HG02981 (cell line): ENCODE results near the gene HADHA.
"Not testable (repeated sequence)": the region's sequence is repeated elsewhere in the genome, so short reads cannot be mapped to it uniquely, and the experiment has no call there.

Source experiments
- ATAC-seq: cut with Tn5 transposase; IDR thresholded peaks from one replicate; pipeline ENCODE4 v1.9.1; 2021; ENCODE audit warnings: mild to moderate bottlenecking, moderate library complexity; ENCODE audit not compliant: unreplicated experiment

The HADHA gene

GRCh38 chr2:26244309-26245230 is at the start of gene HADHA, which contains the start of gene HADHB:
Gene HADHA (minus strand): TSS chr2:26244632. CDS start chr2:26244596, 36 bp downstream.
Gene HADHB (plus strand): TSS chr2:26244939. CDS start chr2:26254255, 9,316 bp downstream.
- peak; percentile 69 for ATAC-seq

GRCh38 chr2:26292646-26293045 is 48.2 kb upstream of the HADHA start:
- no peak for ATAC-seq

DNA sequence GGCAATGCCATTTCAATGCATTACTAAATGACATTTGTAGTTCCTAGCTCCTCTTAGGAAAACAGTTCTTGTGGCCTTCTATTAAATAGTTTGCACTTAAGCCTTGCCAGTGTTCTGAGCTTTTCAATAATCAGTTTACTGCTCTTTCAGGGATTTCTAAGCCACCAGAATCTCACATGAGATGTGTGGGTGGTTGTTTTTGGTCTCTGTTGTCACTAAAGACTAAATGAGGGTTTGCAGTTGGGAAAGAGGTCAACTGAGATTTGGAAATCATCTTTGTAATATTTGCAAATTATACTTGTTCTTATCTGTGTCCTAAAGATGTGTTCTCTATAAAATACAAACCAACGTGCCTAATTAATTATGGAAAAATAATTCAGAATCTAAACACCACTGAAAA is 45.6 kb upstream of the HADHA start:
- ATAC-seq = no peak

- no peak for ATAC-seq
Measured at GRCh38 chr2:26285931-26286330, 41.5 kb upstream of the HADHA start.

GRCh38 chr2:26284132-26284531 is 39.7 kb upstream of the HADHA start:
- ATAC-seq = no peak

- no peak for ATAC-seq
Measured at GRCh38 chr2:26283606-26284005, 39.2 kb upstream of the HADHA start.

- no peak for ATAC-seq
Measured at GRCh38 chr2:26281226-26281625, 36.8 kb upstream of the HADHA start.

DNA sequence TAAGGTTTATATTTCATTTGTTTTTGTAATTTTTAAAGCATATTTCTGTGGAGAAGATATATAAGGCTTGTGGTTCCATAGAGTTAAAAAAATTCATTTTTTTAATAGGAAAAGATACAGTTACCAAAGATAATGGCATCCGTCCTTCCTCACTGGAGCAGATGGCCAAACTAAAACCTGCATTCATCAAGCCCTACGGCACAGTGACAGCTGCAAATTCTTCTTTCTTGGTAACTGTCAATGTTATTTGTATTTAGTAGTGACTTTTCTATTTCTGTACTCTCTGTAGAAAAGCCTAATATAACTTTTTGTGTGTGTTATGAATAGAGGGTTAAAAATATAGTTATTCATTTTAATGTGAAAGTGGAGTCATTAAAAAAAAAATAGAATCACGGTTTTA is 35.5 kb upstream of the HADHA start:
- no peak for ATAC-seq

DNA sequence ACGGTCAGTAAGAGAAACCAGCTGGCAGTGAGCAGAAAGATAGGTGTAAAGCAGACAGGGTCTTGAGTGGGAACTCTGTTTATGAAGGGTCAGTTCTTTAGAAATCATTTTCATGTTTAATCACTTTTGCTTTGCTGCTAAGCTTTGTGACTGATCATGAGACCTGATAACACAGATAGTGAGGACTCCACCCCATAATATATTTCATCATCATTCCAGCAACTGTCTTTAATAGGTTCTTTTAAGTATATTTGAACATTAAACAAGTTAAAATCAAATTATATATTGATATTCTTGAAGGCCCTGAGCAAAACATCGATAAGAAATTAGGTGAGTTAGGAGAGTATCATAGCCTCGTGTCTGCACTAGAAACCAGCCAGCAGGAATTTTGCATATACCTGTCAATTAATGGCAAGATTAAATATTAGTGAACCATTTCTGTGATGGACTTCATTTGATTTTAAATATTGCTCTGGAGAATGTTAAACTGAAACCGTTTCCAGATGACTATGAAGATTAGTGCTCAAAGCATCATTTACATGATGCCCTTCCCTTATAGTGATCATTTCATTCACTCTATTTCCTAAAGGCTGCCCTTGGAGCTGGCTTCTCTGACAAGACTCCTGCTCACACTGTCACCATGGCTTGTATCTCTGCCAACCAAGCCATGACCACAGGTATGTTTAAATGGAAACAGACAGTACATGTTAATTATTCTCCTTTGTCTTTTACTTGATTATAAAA is 32.2 kb upstream of the HADHA start:
- no peak for ATAC-seq

- ATAC-seq = no peak
Measured at GRCh38 chr2:26274058-26274613, 29.7 kb upstream of the HADHA start.

DNA sequence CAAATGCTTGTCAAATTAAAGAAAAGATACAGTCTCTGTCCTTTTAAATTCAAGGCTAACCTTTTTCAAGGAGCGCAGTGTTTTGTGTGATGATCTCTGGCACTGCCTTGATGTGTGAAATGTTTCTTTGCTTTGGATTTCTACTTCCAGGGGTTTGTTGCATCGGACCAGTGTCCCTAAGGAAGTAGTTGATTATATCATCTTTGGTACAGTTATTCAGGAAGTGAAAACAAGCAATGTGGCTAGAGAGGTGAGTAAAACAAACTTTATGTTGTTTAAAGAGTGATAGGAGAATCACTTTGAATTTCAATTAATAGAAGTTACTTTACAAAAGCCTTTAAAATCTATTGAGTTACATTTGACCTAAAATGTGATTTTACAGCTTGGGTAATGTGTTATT is 29.1 kb upstream of the HADHA start:
- ATAC-seq = no peak

GRCh38 chr2:26270373-26270772 is 25.9 kb upstream of the HADHA start:
- no peak for ATAC-seq

- ATAC-seq = no peak
Measured at GRCh38 chr2:26269571-26270158, 25.2 kb upstream of the HADHA start.

DNA sequence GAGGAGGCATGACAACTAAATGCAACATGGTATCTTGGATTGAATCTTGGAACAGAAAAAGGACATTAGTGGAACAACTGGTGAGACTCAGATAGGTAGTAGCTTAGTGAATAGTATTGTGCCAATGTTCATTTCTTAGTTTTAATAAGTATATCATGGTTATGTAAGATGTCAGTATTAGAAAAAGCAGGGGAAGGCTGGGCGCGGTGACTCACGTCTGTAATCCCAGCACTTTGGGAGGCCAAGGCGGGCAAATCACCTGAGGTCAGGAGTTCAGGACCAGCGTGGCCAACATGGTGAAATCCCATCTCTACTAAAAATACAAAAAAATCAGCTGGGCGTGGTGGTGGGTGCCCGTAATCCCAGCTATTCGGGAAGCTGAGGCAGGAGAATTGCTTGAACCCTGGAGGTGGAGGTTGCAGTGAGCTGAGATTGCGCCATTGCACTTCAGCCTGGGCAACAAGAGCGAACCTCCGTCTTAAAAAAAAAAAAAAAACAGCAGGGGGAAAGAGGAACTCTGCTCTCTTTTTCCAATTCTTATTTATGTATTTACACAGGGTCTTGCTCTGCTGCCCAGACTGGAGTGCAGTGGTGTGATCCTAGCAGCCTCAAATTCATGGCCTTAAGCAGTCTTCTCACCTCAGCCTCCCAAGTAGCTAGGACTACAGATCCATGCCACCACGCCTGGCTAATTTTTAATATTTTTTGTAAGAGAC is 24.4 kb upstream of the HADHA start:
- not testable (repeated sequence) for ATAC-seq

GRCh38 chr2:26268213-26268612 is 23.8 kb upstream of the HADHA start:
- no peak for ATAC-seq

DNA sequence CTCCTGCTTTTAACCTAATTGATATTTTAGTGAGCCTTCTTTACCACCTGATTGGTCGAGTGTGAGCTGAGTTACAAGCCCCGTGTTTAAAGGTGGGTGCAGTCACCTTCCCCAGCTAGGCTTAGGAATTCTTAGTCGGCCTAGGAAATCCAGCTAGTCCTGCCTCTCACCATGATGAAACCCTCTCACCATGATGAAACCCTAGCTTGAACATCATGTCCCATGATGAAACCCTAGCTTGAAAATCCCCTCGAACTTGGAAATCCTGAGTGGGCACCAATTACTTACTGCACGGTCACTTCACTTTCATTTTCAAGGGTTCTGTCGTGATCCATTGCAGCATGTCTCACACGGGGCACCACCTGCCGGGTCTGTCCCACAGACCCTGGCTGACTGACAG is 14.4 kb upstream of the HADHA start:
- not testable (repeated sequence) for ATAC-seq

DNA sequence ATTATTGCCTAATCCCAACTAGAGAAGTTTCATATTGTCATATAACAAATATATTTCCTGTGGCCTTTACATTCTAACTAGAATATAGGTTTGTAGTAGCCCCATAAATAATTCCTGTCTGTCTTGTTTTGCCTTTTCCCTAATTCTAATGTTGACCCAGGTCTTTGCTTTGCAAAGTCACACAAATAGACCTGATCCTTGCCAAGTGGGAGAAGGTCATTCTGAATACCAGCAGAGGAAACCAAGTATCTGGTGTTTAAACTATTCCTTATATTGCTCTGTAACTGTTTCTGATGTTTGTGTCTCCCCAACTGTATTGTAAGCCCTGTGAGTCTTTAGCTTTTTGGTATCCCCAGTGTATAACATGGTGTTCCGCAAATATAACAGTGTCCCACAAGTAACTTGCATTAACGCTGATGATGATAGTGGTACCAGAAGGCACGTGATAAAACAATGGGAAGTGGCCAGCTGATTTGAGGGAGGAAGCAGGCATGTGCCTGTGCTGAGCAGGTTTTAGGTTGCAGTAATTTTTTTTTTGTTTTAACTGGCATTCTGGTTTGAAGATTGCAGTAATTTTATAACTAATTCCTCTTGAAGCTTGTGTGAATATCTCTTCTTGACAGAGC is 11.4 kb upstream of the HADHA start:
- ATAC-seq = no peak

GRCh38 chr2:26251893-26252292 is 7.5 kb upstream of the HADHA start:
- no peak for ATAC-seq

- ATAC-seq = no peak
Measured at GRCh38 chr2:26249625-26250024, 5.2 kb upstream of the HADHA start.

DNA sequence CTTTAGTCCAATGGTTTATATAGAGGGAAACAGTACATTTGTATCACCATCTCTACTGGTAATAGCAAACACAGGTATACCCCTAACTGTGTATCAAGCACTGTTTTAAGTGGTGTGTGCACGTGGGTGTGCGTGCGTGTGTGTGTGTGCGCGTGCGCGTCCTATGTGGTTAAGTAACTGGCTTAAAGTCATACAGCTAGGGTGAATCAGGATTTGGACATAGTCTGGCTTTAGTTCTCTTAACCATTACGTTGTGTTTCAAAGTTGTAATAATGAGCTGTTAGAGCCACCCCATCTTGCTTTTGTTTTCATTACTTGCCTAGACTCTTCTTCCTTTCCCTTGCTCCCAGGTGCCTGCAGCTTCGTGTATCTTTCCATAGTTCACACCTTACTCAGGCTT is 2.4 kb upstream of the HADHA start:
- no peak for ATAC-seq
